Trophoblast cell (in vitro differentiated cells and primary cell): ENCODE results near the gene CDH24.

Experiments
- DNase-seq, 2 donors: peaks; one replicate each; pipeline ENCODE4 v3.0.0-alpha.2; 2016
- H2AFZ ChIP-seq: 2 replicates; pipeline ENCODE4 v1.6.1; 2013; ENCODE audit warnings: low read length, moderate library complexity, mild to moderate bottlenecking; ENCODE audit not compliant: insufficient read depth, poor library complexity
- H2AK5ac ChIP-seq: 2 replicates; pipeline ENCODE4 v1.6.1; 2013; ENCODE audit warnings: mild to moderate bottlenecking, low read length
- H2BK120ac ChIP-seq: 2 replicates; pipeline ENCODE4 v1.6.1; 2013; ENCODE audit warnings: low read length, mild to moderate bottlenecking, moderate library complexity; ENCODE audit not compliant: insufficient read depth, poor library complexity
- H2BK12ac ChIP-seq: 2 replicates; pipeline ENCODE4 v1.6.1; 2013; ENCODE audit warnings: mild to moderate bottlenecking, low read length, moderate library complexity
- H2BK5ac ChIP-seq: 2 replicates; pipeline ENCODE4 v1.6.1; 2013; ENCODE audit warnings: low read length, low read depth, moderate library complexity, mild to moderate bottlenecking; ENCODE audit not compliant: poor library complexity
- H3K14ac ChIP-seq: 2 replicates; pipeline ENCODE4 v1.6.1; 2013; ENCODE audit warnings: mild to moderate bottlenecking, low read length
- H3K18ac ChIP-seq: 2 replicates; pipeline ENCODE4 v1.6.1; 2013; ENCODE audit warnings: mild to moderate bottlenecking, low read length
- H3K23ac ChIP-seq: 2 replicates; pipeline ENCODE4 v1.6.1; 2013; ENCODE audit warnings: low read length
- H3K27ac ChIP-seq: 2 replicates; pipeline ENCODE4 v1.5.1; 2013; ENCODE audit warnings: low read depth, mild to moderate bottlenecking, inconsistent platforms, low read length, moderate library complexity
- H3K27me3 ChIP-seq: 2 replicates; pipeline ENCODE4 v1.6.1; 2013; ENCODE audit warnings: inconsistent platforms, mild to moderate bottlenecking, low read length, moderate library complexity; ENCODE audit not compliant: insufficient read depth
- H3K36me3 ChIP-seq, 2 experiments: 1 replicate in 1 of 2; 2 replicates in 1 of 2; pipeline ENCODE4 v1.6.1; 2013; ENCODE audit warnings: low read length in 2 of 2, mild to moderate bottlenecking in 2 of 2, moderate library complexity in 1 of 2; ENCODE audit not compliant: insufficient read depth in 2 of 2, control insufficient read depth in 1 of 2
- H3K4ac ChIP-seq: 2 replicates; pipeline ENCODE4 v1.6.1; 2013; ENCODE audit warnings: low read depth, mild to moderate bottlenecking, low read length, moderate library complexity
- H3K4me1 ChIP-seq, 2 experiments: 1 replicate in 1 of 2; 2 replicates in 1 of 2; pipeline ENCODE4 v1.6.1; 2013; ENCODE audit warnings: low read length in 2 of 2, mild to moderate bottlenecking in 2 of 2, moderate library complexity in 1 of 2; ENCODE audit not compliant: insufficient read depth in 2 of 2, control insufficient read depth in 1 of 2
- H3K4me2 ChIP-seq: 2 replicates; pipeline ENCODE4 v1.6.1; 2013; ENCODE audit warnings: inconsistent platforms, mild to moderate bottlenecking, low read length, moderate library complexity
- H3K4me3 ChIP-seq: 2 replicates; pipeline ENCODE4 v1.5.1; 2013; ENCODE audit warnings: mild to moderate bottlenecking, low read depth, low read length, inconsistent platforms
- H3K79me1 ChIP-seq: one replicate; pipeline ENCODE4 v1.6.1; 2013; ENCODE audit warnings: low read length
- H3K79me2 ChIP-seq: 2 replicates; pipeline ENCODE4 v1.6.1; 2013; ENCODE audit warnings: low read length, mild to moderate bottlenecking; ENCODE audit not compliant: control insufficient read depth, insufficient read depth, poor library complexity
- H3K9ac ChIP-seq: 2 replicates; pipeline ENCODE4 v1.6.1; 2013; ENCODE audit warnings: mild to moderate bottlenecking, low read length
- H3K9me3 ChIP-seq: 2 replicates; pipeline ENCODE4 v1.6.1; 2013; ENCODE audit warnings: low read depth, mild to moderate bottlenecking, control low read depth, inconsistent platforms, low read length; ENCODE audit not compliant: insufficient read depth
- H4K12ac ChIP-seq: 2 replicates; pipeline ENCODE4 v1.6.1; 2013; ENCODE audit warnings: low read depth, mild to moderate bottlenecking, low read length, moderate library complexity
- H4K8ac ChIP-seq: 2 replicates; pipeline ENCODE4 v1.6.1; 2013; ENCODE audit warnings: low read depth, mild to moderate bottlenecking, low read length, moderate library complexity
- H4K91ac ChIP-seq: one replicate; pipeline ENCODE4 v1.6.1; 2013; ENCODE audit warnings: low read depth, mild to moderate bottlenecking, low read length, moderate library complexity
- WGBS: extraction: QIAGEN DNeasy Blood & Tissue Kit; methylation state at CpG from one replicate; pipeline ENCODE4 v1.1.7; 2013; ENCODE audit warnings: missing lambda C conversion rate; ENCODE audit not compliant: insufficient read length, insufficient coverage; ENCODE audit errors: extremely low coverage; 5-methylcytosine and 5-hydroxymethylcytosine counted together

The CDH24 gene

DNA sequence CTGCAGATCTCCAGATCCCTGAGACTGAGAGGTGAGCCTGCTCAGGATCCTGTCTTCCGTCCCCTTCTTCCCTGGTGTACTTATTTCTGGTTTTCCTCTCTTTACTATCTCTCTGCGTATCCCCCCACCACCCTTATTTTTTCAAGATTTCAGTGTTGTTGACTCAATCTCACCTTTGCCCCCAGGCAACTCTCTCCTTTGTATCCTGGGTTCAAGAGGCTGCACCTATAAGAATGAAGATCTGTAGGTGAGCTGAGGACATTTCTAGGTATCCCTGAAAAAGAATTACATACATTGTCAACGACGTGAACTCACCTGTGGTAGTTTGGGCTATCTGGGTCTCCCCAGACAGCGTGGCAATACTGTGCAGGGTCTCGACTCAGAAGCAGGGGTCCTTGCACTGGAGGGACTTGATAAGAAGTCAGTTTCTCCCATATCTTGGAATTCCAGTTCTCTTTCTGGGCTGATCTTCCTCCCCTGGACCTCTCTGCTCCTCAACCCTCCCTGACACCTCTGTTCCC lies 46.8 kb upstream of the CDH24 start:
- Histone ChIP-seq H3K79me1 (no peaks in the 10 kb centered on the region), H3K27me3 (no peaks in the 10 kb centered on the region), H2BK120ac (no peak overlapping the region), H2AFZ (no peak overlapping the region), H3K4me1 (peaks cover 0 to 2% of the 10 kb centered on the region in 2 experiments), H3K36me3 (no peaks in the 10 kb centered on the region), H4K12ac (no peak overlapping the region), H3K9ac (no peak overlapping the region), H3K4me3 (no peak overlapping the region), H2AK5ac (no peak overlapping the region), H2BK5ac (no peak overlapping the region), H4K91ac (no peak overlapping the region), H3K9me3 (no peaks in the 10 kb centered on the region), H3K18ac (no peak overlapping the region), H3K4me2 (no peak overlapping the region), H2BK12ac (no peak overlapping the region), H3K23ac (no peak overlapping the region), H4K8ac (no peak overlapping the region), H3K4ac (no peak overlapping the region), H3K27ac (no peak overlapping the region), H3K14ac (no peak overlapping the region), H3K79me2 (no peaks in the 10 kb centered on the region)
- WGBS = no CpG with 5 or more reads among the region's 6 CpGs
- DNase-seq = no peak

DNA sequence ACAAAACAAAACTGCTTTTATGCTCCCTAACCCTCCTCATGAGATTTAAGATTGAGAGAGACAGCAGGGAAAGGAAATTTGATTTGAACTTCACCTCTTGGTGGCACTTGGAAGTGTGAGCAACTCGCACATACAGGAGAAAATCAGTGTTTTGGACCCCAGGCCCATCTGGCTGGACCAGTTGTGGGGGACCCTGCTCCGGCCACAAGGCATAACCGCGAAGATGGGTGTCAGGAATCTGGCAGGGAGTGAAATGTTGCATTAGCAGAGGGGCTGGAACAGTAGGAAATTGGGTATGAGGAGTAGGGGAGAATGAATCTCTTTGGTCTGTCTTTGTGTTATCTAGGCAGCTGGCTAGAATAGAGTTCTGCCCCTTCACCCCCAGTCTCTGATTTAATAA lies 46.3 kb upstream of the CDH24 start:
- Histone ChIP-seq H3K4me2 (no peak overlapping the region), H3K4ac (no peak overlapping the region), H2BK120ac (no peak overlapping the region), H3K27me3 (no peaks in the 10 kb centered on the region), H2AK5ac (no peak overlapping the region), H3K9ac (no peak overlapping the region), H3K27ac (no peak overlapping the region), H3K4me3 (no peak overlapping the region), H2AFZ (no peak overlapping the region), H2BK5ac (no peak overlapping the region), H3K23ac (no peak overlapping the region), H2BK12ac (no peak overlapping the region), H4K91ac (no peak overlapping the region), H3K9me3 (no peaks in the 10 kb centered on the region), H3K79me2 (no peaks in the 10 kb centered on the region), H3K79me1 (no peaks in the 10 kb centered on the region), H3K14ac (no peak overlapping the region), H3K18ac (no peak overlapping the region), H3K36me3 (no peaks in the 10 kb centered on the region), H4K12ac (no peak overlapping the region), H3K4me1 (peaks cover 0 to 2% of the 10 kb centered on the region in 2 experiments), H4K8ac (no peak overlapping the region)
- no CpG with 5 or more reads among the region's 4 CpGs for WGBS
- DNase-seq = no peak

DNA sequence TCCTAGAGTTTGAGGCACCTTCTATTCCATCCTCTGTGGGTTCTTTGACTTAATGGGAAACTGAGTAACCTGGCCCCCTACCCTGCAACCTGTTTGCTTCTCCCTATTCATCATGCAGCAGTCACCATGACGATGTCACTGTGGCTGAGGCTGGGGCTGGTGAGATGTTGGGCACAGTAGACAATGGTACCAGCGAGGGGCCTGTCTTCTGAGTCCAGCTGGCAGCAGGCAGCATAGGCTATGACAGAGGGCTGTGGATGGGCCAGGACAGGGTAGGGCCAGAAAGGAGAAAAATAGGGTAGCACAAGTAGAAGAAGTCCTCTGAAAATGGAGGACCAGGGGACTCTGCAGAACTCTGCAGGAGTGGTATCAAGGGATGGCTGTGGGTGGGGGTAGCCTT lies 45.5 kb upstream of the CDH24 start:
- no peaks in the 10 kb centered on the region for H3K79me2 ChIP-seq
- H4K12ac ChIP-seq = no peak overlapping the region
- no peaks in the 10 kb centered on the region for H3K27me3 ChIP-seq
- no peak overlapping the region for H3K4me2 ChIP-seq
- H2BK12ac ChIP-seq = no peak overlapping the region
- H3K36me3 ChIP-seq = peaks cover 1 to 5% of the 10 kb centered on the region in 2 experiments
- peaks cover 0 to 3% of the 10 kb centered on the region in 2 experiments for H3K4me1 ChIP-seq
- no peak overlapping the region for H2BK5ac ChIP-seq
- no peak overlapping the region for H3K23ac ChIP-seq
- H3K79me1 ChIP-seq = no peaks in the 10 kb centered on the region
- H3K9ac ChIP-seq = no peak overlapping the region
- no peak overlapping the region for H2BK120ac ChIP-seq
- H4K8ac ChIP-seq = no peak overlapping the region
- H3K4me3 ChIP-seq = no peak overlapping the region
- no peak overlapping the region for H2AFZ ChIP-seq
- no CpG with 5 or more reads among the region's 2 CpGs for WGBS
- no peak overlapping the region for H3K14ac ChIP-seq
- no peak overlapping the region for H2AK5ac ChIP-seq
- H3K4ac ChIP-seq = no peak overlapping the region
- no peak overlapping the region for H3K27ac ChIP-seq
- H3K18ac ChIP-seq = no peak overlapping the region
- no peaks in the 10 kb centered on the region for H3K9me3 ChIP-seq
- no peak for DNase-seq
- H4K91ac ChIP-seq = no peak overlapping the region

DNA sequence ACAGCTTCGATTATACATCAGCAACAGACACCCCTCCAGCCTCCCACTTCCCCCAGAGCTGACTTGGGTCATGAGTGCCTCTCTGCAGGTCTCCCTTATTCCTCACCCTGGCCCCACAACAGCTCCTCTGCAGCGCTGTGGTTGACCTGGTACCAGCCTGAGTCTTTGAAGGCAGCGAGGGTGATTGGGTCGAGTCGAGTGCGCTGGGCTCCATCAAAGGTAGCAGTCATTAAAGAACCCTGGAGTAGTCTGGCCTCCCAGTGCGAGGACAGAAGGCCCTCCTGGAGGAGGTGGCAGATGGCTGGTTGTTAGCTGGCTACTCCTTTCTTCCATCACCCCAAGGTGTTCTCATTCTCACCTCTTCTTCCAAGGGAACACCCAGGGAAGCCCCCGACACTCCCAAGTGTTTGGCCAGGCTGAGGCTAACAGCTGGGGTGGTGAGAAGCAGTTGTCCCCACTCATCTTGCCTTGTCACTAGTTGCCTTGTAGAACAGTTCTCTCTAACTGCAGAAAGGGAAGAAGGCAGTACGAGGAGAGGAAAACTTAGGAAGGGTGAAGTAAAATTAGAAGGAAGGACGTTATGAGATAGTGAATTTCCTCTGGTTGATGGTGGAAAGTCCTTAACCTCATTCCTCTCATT lies 44.8 kb upstream of the CDH24 start:
- WGBS = no CpG with 5 or more reads among the region's 10 CpGs
- Histone ChIP-seq H4K91ac (no peak overlapping the region), H4K8ac (no peak overlapping the region), H2BK120ac (no peak overlapping the region), H3K79me2 (no peaks in the 10 kb centered on the region), H3K27me3 (no peaks in the 10 kb centered on the region), H3K4me3 (no peak overlapping the region), H2AFZ (no peak overlapping the region), H3K4ac (no peak overlapping the region), H3K23ac (no peak overlapping the region), H3K4me2 (no peak overlapping the region), H3K9ac (no peak overlapping the region), H3K4me1 (peaks cover 0 to 5% of the 10 kb centered on the region in 2 experiments), H3K9me3 (no peaks in the 10 kb centered on the region), H4K12ac (no peak overlapping the region), H3K18ac (no peak overlapping the region), H3K36me3 (peaks cover 3 to 9% of the 10 kb centered on the region in 2 experiments), H3K79me1 (no peaks in the 10 kb centered on the region), H2AK5ac (no peak overlapping the region), H3K14ac (no peak overlapping the region), H2BK5ac (no peak overlapping the region), H3K27ac (no peak overlapping the region), H2BK12ac (no peak overlapping the region)
- DNase-seq = no peak
